ENCODE measurements around the gene CCP110. TPM values are rescaled to one million over a fixed set of nuclear protein-coding genes. Genes with fewer than 3 reads are reported as not detected.

CCP110 gene
- total and polyA plus RNA-seq, 2 of the 13 experiments (the other 11 are each of a cell fraction or from before 2014, with no cell fraction given): 10.0 to 11.1 TPM

DNA sequence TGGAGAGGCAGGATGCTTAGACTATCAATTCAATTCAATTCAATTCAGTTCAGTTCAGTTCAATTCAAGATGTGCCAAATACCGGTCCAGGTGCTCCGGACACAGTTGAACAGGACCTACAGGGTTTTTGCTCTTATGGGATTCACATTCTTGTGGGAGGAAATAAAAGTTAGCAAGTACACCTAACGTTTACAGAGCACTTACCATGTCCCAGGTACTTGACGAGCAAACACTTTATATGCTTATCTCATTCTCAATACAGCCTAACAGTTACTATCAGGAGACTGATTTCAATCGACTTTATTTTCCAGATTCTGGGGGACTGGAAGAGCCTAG lies 1.4 kb upstream of the CCP110 start (continued):
- TF ChIP-seq, protein P1, sequence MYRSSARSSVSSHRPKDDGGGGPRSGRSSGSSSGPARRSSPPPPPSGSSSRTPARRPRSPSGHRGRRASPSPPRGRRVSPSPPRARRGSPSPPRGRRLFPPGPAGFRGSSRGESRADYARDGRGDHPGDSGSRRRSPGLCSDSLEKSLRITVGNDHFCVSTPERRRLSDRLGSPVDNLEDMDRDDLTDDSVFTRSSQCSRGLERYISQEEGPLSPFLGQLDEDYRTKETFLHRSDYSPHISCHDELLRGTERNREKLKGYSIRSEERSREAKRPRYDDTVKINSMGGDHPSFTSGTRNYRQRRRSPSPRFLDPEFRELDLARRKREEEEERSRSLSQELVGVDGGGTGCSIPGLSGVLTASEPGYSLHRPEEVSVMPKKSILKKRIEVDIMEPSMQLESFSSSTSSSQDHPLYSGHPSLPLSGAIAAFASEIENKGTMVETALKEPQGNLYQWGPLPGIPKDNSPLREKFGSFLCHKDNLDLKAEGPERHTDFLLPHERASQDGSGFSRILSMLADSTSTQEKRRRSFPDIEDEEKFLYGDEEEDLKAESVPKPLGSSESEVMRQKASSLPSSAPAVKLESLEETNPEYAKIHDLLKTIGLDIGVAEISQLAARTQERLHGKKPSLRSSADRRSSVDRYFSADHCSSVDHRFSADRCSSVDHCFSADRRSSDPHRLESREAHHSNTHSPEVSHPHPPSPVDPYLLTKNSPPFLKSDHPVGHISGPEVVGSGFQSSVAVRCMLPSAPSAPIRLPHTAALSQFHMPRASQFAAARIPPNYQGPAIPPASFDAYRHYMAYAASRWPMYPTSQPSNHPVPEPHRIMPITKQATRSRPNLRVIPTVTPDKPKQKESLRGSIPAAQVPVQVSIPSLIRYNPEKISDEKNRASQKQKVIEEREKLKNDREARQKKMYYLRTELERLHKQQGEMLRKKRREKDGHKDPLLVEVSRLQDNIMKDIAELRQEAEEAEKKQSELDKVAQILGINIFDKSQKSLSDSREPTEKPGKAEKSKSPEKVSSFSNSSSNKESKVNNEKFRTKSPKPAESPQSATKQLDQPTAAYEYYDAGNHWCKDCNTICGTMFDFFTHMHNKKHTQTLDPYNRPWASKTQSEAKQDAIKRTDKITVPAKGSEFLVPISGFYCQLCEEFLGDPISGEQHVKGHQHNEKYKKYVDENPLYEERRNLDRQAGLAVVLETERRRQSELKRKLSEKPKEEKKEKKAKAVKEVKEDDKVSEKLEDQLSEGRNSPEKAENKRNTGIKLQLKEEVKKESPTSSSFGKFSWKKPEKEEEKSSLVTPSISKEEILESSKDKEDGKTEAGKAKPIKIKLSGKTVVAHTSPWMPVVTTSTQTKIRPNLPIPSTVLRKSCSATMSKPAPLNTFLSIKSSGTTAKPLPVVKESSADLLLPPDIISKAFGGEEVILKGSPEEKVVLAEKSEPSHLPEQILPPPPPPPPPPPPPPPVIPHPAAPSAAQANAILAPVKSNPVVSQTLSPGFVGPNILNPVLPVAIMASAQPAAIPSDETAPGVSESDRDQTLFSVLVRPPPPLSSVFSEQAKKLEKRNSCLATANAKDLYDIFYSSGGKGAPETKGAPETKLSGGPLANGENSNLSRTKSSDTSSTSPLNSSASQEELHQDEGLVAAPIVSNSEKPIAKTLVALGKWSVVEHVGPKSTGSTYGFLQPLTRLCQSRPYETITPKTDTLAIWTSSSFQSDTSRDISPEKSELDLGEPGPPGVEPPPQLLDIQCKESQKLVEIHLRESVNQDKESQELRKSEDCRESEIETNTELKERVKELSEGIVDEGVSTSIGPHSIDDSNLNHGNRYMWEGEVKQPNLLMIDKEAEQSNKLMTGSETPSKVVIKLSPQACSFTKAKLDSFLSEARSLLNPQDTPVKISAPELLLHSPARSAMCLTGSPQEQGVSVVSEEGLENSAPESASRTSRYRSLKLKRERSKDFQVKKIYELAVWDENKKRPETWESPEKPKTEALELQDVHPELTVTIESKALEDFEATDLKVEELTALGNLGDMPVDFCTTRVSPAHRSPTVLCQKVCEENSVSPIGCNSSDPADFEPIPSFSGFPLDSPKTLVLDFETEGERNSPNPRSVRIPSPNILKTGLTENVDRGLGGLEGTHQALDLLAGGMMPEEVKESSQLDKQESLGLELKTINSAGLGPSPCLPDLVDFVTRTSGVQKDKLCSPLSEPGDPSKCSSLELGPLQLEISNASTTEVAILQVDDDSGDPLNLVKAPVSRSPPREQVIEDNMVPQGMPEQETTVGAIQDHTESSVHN (CRISPR knock-in tag; IDR thresholded peaks at IDR 0.05): 0 out of 2 replicates have a peak, but pooled peaks have one; percentile 40
- TF ChIP-seq ZBTB8A (CRISPR knock-in tag; IDR thresholded peaks at IDR 0.05; ENCODE audit: borderline replicate concordance, low read depth): 0 out of 2 replicates have a peak, but pooled peaks have one; percentile 30
- TF ChIP-seq, protein P2, sequence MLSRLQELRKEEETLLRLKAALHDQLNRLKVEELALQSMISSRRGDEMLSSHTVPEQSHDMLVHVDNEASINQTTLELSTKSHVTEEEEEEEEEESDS (CRISPR knock-in tag; IDR thresholded peaks at IDR 0.05; ENCODE audit: borderline replicate concordance): no peak
- TF ChIP-seq KDM3A (CRISPR knock-in tag; IDR thresholded peaks at IDR 0.05; ENCODE audit: low read depth): no peak
- no peak for TF ChIP-seq NONO (IDR thresholded peaks at IDR 0.05)
- TF ChIP-seq NONO (CRISPR knock-in tag; conservative IDR thresholded peaks at IDR 0.05): no peak
- no peak for TF ChIP-seq TFDP2 (CRISPR knock-in tag; IDR thresholded peaks at IDR 0.05)
- TF ChIP-seq NFIC (IDR thresholded peaks at IDR 0.05; ENCODE audit: low read length): no peak
- TF ChIP-seq FOXM1 (CRISPR knock-in tag; IDR thresholded peaks at IDR 0.05): no peak
- TF ChIP-seq, protein P3, sequence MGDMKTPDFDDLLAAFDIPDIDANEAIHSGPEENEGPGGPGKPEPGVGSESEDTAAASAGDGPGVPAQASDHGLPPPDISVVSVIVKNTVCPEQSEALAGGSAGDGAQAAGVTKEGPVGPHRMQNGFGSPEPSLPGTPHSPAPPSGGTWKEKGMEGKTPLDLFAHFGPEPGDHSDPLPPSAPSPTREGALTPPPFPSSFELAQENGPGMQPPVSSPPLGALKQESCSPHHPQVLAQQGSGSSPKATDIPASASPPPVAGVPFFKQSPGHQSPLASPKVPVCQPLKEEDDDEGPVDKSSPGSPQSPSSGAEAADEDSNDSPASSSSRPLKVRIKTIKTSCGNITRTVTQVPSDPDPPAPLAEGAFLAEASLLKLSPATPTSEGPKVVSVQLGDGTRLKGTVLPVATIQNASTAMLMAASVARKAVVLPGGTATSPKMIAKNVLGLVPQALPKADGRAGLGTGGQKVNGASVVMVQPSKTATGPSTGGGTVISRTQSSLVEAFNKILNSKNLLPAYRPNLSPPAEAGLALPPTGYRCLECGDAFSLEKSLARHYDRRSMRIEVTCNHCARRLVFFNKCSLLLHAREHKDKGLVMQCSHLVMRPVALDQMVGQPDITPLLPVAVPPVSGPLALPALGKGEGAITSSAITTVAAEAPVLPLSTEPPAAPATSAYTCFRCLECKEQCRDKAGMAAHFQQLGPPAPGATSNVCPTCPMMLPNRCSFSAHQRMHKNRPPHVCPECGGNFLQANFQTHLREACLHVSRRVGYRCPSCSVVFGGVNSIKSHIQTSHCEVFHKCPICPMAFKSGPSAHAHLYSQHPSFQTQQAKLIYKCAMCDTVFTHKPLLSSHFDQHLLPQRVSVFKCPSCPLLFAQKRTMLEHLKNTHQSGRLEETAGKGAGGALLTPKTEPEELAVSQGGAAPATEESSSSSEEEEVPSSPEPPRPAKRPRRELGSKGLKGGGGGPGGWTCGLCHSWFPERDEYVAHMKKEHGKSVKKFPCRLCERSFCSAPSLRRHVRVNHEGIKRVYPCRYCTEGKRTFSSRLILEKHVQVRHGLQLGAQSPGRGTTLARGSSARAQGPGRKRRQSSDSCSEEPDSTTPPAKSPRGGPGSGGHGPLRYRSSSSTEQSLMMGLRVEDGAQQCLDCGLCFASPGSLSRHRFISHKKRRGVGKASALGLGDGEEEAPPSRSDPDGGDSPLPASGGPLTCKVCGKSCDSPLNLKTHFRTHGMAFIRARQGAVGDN (CRISPR knock-in tag; IDR thresholded peaks at IDR 0.05): no peak
